ENCODE measurements around the gene SGCD.

SGCD gene

GRCh38 chr5:156407251-156407650 is 80.3 kb downstream of the SGCD start:
- CTCF ChIA-PET: no interaction called here

GRCh38 chr5:156409834-156410233 is 82.9 kb downstream of the SGCD start:
- DNase-seq (ENCODE audit: extremely low spot score): no peak
- POLR2A ChIA-PET: no interaction called here
- CTCF ChIA-PET: interaction anchor here (0.5 kb wide), 1 partner anchor 495 kb away, joined by 4 read pairs; no protein-coding TSS in a partner anchor
- TF ChIP-seq ELF4 (IDR thresholded peaks at IDR 0.05) (no peak), HDGF (IDR thresholded peaks at IDR 0.05; ENCODE audit: borderline replicate concordance) (no peak), PKNOX1 (IDR thresholded peaks at IDR 0.05) (no peak), SUZ12 (IDR thresholded peaks at IDR 0.05) (no peak), SP1 (IDR thresholded peaks at IDR 0.05) (no peak), CTBP1 (IDR thresholded peaks at IDR 0.05; ENCODE audit: borderline replicate concordance) (no peak), BHLHE40 (IDR thresholded peaks at IDR 0.05; ENCODE audit: borderline replicate concordance) (no peak), TARDBP (IDR thresholded peaks at IDR 0.05) (no peak), FOXM1 (IDR thresholded peaks at IDR 0.05; ENCODE audit: borderline replicate concordance) (no peak), ARNT (IDR thresholded peaks at IDR 0.05) (no peak), FOXK2 (IDR thresholded peaks at IDR 0.05) (no peak), ZNF384 (IDR thresholded peaks at IDR 0.05) (no peak), FOXA1 (IDR thresholded peaks at IDR 0.05) (no peak), LEF1 (IDR thresholded peaks at IDR 0.05; ENCODE audit: borderline replicate concordance) (no peak), NFRKB (IDR thresholded peaks at IDR 0.05) (no peak), L3MBTL2 (conservative IDR thresholded peaks at IDR 0.05) (no peak)

More at GRCh38 chr5:156407251-156407650, 80.3 kb downstream of the SGCD start:
- no peak for DNase-seq (ENCODE audit: extremely low spot score)
- POLR2A ChIA-PET: no interaction called here
- TF ChIP-seq BHLHE40 (IDR thresholded peaks at IDR 0.05; ENCODE audit: borderline replicate concordance) (no peak), FOXA1 (IDR thresholded peaks at IDR 0.05) (no peak), ARNT (IDR thresholded peaks at IDR 0.05) (no peak), ZNF384 (IDR thresholded peaks at IDR 0.05) (no peak), PKNOX1 (IDR thresholded peaks at IDR 0.05) (no peak), CTBP1 (IDR thresholded peaks at IDR 0.05; ENCODE audit: borderline replicate concordance) (no peak), SP1 (IDR thresholded peaks at IDR 0.05) (no peak), HDGF (IDR thresholded peaks at IDR 0.05; ENCODE audit: borderline replicate concordance) (no peak), FOXK2 (IDR thresholded peaks at IDR 0.05) (no peak), NFRKB (IDR thresholded peaks at IDR 0.05) (no peak), L3MBTL2 (conservative IDR thresholded peaks at IDR 0.05) (no peak), FOXM1 (IDR thresholded peaks at IDR 0.05; ENCODE audit: borderline replicate concordance) (no peak), LEF1 (IDR thresholded peaks at IDR 0.05; ENCODE audit: borderline replicate concordance) (no peak), TARDBP (IDR thresholded peaks at IDR 0.05) (no peak)

- ChIA-PET CTCF (interaction anchor here (0.6 kb wide), 1 partner anchor 13 kb away, joined by 3 read pairs; no protein-coding TSS in a partner anchor), POLR2A (no interaction called here)
- DNase-seq (ENCODE audit: extremely low spot score): no peak
- TF ChIP-seq NFRKB (IDR thresholded peaks at IDR 0.05) (no peak), FOXM1 (IDR thresholded peaks at IDR 0.05; ENCODE audit: borderline replicate concordance) (no peak), LEF1 (IDR thresholded peaks at IDR 0.05; ENCODE audit: borderline replicate concordance) (no peak), SP1 (IDR thresholded peaks at IDR 0.05) (no peak), ELF4 (IDR thresholded peaks at IDR 0.05) (no peak), ARNT (IDR thresholded peaks at IDR 0.05) (no peak), SUZ12 (IDR thresholded peaks at IDR 0.05) (no peak), FOXA1 (IDR thresholded peaks at IDR 0.05) (no peak), HDGF (IDR thresholded peaks at IDR 0.05; ENCODE audit: borderline replicate concordance) (no peak)
These were observed 84.2 kb downstream of the SGCD start for GRCh38 chr5:156411185-156411613.

GRCh38 chr5:156411957-156412356 is 85.0 kb downstream of the SGCD start:
- ChIA-PET POLR2A (no interaction called here), CTCF (no interaction called here)
- DNase-seq (ENCODE audit: extremely low spot score): no peak
- no peak for TF ChIP-seq FOXK2 (IDR thresholded peaks at IDR 0.05)
- TF ChIP-seq ELF4 (IDR thresholded peaks at IDR 0.05): no peak
- TF ChIP-seq FOXA1 (IDR thresholded peaks at IDR 0.05): no peak
- TF ChIP-seq SUZ12 (IDR thresholded peaks at IDR 0.05): no peak
- no peak for TF ChIP-seq L3MBTL2 (conservative IDR thresholded peaks at IDR 0.05)
- TF ChIP-seq SP1 (IDR thresholded peaks at IDR 0.05): no peak
- no peak for TF ChIP-seq FOXM1 (IDR thresholded peaks at IDR 0.05; ENCODE audit: borderline replicate concordance)
- TF ChIP-seq ARNT (IDR thresholded peaks at IDR 0.05): no peak
- TF ChIP-seq CTBP1 (IDR thresholded peaks at IDR 0.05; ENCODE audit: borderline replicate concordance): no peak
- TF ChIP-seq LEF1 (IDR thresholded peaks at IDR 0.05; ENCODE audit: borderline replicate concordance): no peak
- TF ChIP-seq HDGF (IDR thresholded peaks at IDR 0.05; ENCODE audit: borderline replicate concordance): no peak
- no peak for TF ChIP-seq TARDBP (IDR thresholded peaks at IDR 0.05)
- no peak for TF ChIP-seq BHLHE40 (IDR thresholded peaks at IDR 0.05; ENCODE audit: borderline replicate concordance)
- TF ChIP-seq NFRKB (IDR thresholded peaks at IDR 0.05): no peak
- no peak for TF ChIP-seq ZNF384 (IDR thresholded peaks at IDR 0.05)
- no peak for TF ChIP-seq PKNOX1 (IDR thresholded peaks at IDR 0.05)

- DNase-seq (ENCODE audit: extremely low spot score): no peak
- TF ChIP-seq LEF1 (IDR thresholded peaks at IDR 0.05; ENCODE audit: borderline replicate concordance): no peak
- TF ChIP-seq PKNOX1 (IDR thresholded peaks at IDR 0.05): no peak
- TF ChIP-seq ELF4 (IDR thresholded peaks at IDR 0.05): no peak
- no peak for TF ChIP-seq TARDBP (IDR thresholded peaks at IDR 0.05)
- TF ChIP-seq FOXK2 (IDR thresholded peaks at IDR 0.05): no peak
- TF ChIP-seq ARNT (IDR thresholded peaks at IDR 0.05): no peak
- TF ChIP-seq SUZ12 (IDR thresholded peaks at IDR 0.05): no peak
- no peak for TF ChIP-seq FOXM1 (IDR thresholded peaks at IDR 0.05; ENCODE audit: borderline replicate concordance)
- TF ChIP-seq ZNF384 (IDR thresholded peaks at IDR 0.05): no peak
- no peak for TF ChIP-seq NFRKB (IDR thresholded peaks at IDR 0.05)
- TF ChIP-seq FOXA1 (IDR thresholded peaks at IDR 0.05): no peak
- TF ChIP-seq SP1 (IDR thresholded peaks at IDR 0.05): no peak
- no peak for TF ChIP-seq CTBP1 (IDR thresholded peaks at IDR 0.05; ENCODE audit: borderline replicate concordance)
- no peak for TF ChIP-seq BHLHE40 (IDR thresholded peaks at IDR 0.05; ENCODE audit: borderline replicate concordance)
- TF ChIP-seq HDGF (IDR thresholded peaks at IDR 0.05; ENCODE audit: borderline replicate concordance): no peak
- TF ChIP-seq L3MBTL2 (conservative IDR thresholded peaks at IDR 0.05): no peak
- ChIA-PET CTCF (no interaction called here), POLR2A (no interaction called here)
These were observed 87.4 kb downstream of the SGCD start for GRCh38 chr5:156414391-156414790.

Measured in HEK293T (cell line).